Activated gamma-delta T cell treated with Interleukin-2 at 50 U/mL for 16 hours (primary cell): ENCODE measurements around the gene TRIM46.
A peak's percentile ranks its signal among the peaks of the same experiment; 100 is the strongest.
"Not testable (repeated sequence)": the region's sequence is repeated elsewhere in the genome, so short reads cannot be mapped to it uniquely, and the experiment has no call there.

Source experiments
- DNase-seq: peaks from one replicate; pipeline ENCODE4 v3.0.0-alpha.2; 2020

TRIM46 gene

GRCh38 chr1:155137154-155137949, 36.3 kb upstream of the TRIM46 start:
- DNase-seq = no peak

- peak; percentile 86 for DNase-seq
Measured at GRCh38 chr1:155139895-155140629, 33.6 kb upstream of the TRIM46 start, which contains the start of gene DPM3. TSS of gene DPM3 (minus strand) at chr1:155140531. CDS start at chr1:155140240, 291 bp downstream.

GRCh38 chr1:155140630-155140953, 33.1 kb upstream of the TRIM46 start:
- DNase-seq = no peak

- DNase-seq = no peak
Measured at GRCh38 chr1:155141749-155142148, 31.9 kb upstream of the TRIM46 start.

- no peak for DNase-seq
Measured at GRCh38 chr1:155145491-155145890, 28.2 kb upstream of the TRIM46 start.

- not testable (repeated sequence) for DNase-seq
Measured at GRCh38 chr1:155155996-155156643, 17.5 kb upstream of the TRIM46 start.

GRCh38 chr1:155158991-155159390, 14.7 kb upstream of the TRIM46 start:
- DNase-seq = no peak

GRCh38 chr1:155160128-155160527, 13.5 kb upstream of the TRIM46 start:
- DNase-seq = no peak

GRCh38 chr1:155162631-155163030, 11.0 kb upstream of the TRIM46 start:
- not testable (repeated sequence) for DNase-seq

- DNase-seq = not testable (repeated sequence)
Measured at GRCh38 chr1:155163785-155164184, 9.9 kb upstream of the TRIM46 start.

- not testable (repeated sequence) for DNase-seq
Measured at GRCh38 chr1:155164625-155165024, 9.0 kb upstream of the TRIM46 start.

- DNase-seq = no peak
Measured at GRCh38 chr1:155166051-155166470, 7.6 kb upstream of the TRIM46 start.

GRCh38 chr1:155166471-155167165, 7.0 kb upstream of the TRIM46 start:
- DNase-seq = no peak

GRCh38 chr1:155167166-155168104, 6.2 kb upstream of the TRIM46 start:
- DNase-seq = peak; percentile 87

GRCh38 chr1:155168105-155168445, 5.6 kb upstream of the TRIM46 start:
- DNase-seq = not testable (repeated sequence)

GRCh38 chr1:155168456-155169210, 5.0 kb upstream of the TRIM46 start:
- DNase-seq = no peak

- no peak for DNase-seq
Measured at GRCh38 chr1:155169541-155169940, 4.1 kb upstream of the TRIM46 start.

- DNase-seq = no peak
Measured at GRCh38 chr1:155170101-155170785, 3.4 kb upstream of the TRIM46 start.

GRCh38 chr1:155170806-155171205, 2.8 kb upstream of the TRIM46 start:
- no peak for DNase-seq
